ENCODE results near the gene C1orf94.

C1orf94 gene, protein sequence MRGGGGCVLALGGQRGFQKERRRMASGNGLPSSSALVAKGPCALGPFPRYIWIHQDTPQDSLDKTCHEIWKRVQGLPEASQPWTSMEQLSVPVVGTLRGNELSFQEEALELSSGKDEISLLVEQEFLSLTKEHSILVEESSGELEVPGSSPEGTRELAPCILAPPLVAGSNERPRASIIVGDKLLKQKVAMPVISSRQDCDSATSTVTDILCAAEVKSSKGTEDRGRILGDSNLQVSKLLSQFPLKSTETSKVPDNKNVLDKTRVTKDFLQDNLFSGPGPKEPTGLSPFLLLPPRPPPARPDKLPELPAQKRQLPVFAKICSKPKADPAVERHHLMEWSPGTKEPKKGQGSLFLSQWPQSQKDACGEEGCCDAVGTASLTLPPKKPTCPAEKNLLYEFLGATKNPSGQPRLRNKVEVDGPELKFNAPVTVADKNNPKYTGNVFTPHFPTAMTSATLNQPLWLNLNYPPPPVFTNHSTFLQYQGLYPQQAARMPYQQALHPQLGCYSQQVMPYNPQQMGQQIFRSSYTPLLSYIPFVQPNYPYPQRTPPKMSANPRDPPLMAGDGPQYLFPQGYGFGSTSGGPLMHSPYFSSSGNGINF

DNA sequence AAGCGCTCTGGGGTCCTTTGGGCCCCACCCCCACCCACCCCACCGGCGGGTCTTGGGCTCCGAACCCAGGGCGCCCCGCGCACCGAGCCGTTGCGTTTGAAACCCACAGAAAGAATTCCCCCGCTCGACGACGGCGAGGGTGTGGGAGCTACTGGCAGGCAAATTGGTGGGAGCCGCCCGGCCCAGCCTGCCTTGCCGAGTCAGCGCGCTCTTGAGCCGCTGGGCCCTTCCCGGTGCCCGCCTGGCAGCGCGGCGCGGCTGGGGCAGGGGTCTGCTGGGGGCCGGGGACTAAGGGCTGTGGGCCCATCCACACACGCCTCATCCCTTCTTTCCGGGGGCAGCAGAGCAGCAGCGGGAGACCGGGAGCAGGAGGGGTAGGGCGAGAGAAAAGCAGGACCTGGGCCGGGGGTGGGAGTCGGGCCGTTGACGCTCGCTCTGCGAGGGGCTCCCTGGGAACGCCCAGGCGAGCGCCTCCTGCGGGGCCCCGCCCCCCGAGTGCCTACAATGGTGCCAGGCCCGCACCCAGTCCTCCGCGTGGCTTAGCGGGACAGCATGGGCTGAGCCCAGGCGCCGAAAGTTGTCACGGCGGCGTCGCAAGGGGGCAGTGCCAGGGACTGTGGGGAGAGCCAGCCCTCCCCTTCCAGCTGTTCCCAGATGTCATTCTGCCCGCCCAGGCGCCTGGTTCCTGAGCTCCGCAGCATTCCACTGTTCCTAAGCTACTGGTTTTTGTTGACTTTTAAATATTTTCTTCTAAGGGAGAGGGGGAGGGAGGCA lies at the start of gene C1orf94:
Gene C1orf94 (plus strand): TSS at position 78 of the 774 bp plus-strand sequence. CDS start 883 bp downstream, outside the sequence.
- DNase-seq: no peak

DNA sequence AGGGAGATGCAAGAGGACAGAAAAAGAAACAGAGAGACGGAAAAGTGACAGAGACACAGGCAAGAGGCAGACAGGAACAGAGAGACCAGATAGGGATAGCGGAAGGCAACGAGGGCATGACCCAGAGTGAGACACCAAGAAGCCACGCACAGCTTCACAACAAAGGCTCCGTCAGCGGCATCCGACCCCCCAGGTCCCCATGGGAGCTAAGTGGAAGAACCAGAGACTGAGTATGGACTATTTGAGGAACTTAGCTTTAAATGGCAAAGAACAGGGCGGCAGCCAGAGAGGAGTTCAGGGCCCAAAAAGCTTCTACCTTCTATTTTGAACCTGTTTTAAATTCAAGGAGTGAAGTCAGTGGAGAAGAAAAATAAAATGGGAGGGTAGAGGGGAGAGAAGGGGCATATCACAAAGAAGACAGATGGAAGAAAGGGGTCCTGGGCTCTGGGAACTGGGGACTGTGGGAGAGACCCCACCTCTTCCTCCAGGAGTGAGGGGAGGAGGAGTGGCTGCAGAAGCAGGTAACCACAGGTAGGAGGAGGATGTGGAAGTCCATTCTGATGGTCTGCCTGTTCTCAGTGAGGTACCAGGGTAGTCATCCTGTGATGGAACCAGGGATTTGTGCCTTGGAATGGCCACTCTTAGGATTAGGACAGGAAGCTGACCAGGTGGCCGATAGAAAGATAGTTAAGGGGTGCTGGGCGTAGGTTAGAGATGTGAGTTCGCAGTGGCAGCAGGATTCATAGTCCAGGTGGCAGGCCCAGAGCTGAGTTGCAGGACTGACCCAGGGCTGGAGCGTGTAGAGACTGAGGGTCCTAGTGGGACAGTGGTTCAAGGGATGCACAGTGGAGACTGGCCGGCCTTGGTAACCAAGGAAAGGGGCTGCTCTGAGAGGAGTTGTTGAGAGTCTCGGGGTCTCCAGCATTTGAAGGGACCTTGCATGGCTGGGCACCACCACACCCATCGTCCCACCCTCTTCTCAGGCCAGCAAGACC lies 49.4 kb upstream of the C1orf94 start:
- DNase-seq: no peak

DNA sequence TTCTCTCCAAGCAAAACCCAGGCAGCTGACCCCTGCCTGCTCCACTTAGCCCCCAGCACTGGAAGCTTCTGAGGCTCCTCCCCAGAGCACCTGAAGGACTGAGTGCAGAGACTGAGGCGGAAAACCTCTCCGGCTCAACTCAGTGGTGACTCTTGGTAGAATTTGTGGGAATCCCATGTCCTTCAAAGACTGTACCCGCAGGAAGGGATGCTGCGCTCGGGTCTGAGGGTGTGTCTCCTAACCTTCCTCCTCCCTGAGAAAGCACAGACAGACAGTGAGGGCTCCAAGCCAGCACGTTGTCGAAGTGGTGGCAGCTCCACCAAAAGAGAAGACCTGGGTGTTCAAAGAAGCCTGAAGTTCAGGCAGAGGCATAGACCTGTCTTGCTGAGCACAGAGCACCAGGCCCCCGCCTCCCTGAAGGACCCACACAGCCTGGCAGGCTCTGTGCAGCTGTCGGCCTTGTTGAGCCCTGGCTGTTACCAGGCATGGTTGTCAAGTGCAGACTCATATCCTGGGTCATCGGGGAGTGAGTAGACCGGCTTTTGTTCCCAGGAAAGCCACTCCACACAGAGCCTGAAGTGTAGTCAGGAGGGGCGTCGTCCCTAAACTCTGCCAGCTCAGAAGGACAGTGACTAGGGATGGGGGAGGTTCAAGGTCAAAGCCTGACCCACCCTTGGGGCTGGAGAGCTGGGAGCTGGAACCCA lies 48.4 kb upstream of the C1orf94 start:
- DNase-seq: no peak

DNA sequence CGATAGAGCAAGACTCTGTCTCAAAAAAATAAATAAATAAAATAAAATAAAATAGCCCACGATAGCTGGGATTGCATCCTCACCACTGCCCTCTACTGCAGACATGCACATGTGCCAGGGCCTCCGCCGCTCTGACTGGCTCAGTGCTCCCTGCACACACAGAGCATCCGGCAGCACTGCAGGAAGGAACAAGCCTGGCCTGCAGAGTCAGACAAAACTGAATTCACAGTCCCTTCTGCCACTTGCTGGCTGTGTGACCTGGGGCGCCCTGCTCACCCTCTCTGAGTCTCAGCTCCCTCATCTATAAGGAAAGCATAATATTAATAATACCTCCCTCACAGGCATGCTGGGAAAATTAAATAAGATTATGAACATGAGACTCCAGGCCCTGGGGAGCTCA lies 47.1 kb upstream of the C1orf94 start:
- no peak for DNase-seq

DNA sequence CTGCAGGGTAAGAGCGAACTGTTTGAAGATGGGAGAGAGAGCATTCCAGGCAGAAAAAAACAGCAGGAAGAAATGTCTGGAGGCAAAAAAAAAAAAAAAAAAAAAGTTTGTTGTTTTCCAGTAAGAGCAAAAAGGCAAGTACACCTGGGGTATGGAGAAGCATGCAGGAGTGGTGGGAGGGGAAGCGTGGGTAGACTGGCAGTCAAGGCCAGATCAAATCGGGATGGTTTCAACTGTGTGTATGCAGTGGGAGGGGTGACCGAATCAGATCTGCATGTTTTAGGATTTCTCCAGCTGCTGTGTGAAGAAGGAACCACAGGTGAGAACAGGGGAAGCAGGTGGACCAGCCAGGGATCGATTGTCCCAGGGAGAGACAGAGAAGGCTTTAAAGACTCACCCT lies 46.4 kb upstream of the C1orf94 start:
- no peak for DNase-seq

DNA sequence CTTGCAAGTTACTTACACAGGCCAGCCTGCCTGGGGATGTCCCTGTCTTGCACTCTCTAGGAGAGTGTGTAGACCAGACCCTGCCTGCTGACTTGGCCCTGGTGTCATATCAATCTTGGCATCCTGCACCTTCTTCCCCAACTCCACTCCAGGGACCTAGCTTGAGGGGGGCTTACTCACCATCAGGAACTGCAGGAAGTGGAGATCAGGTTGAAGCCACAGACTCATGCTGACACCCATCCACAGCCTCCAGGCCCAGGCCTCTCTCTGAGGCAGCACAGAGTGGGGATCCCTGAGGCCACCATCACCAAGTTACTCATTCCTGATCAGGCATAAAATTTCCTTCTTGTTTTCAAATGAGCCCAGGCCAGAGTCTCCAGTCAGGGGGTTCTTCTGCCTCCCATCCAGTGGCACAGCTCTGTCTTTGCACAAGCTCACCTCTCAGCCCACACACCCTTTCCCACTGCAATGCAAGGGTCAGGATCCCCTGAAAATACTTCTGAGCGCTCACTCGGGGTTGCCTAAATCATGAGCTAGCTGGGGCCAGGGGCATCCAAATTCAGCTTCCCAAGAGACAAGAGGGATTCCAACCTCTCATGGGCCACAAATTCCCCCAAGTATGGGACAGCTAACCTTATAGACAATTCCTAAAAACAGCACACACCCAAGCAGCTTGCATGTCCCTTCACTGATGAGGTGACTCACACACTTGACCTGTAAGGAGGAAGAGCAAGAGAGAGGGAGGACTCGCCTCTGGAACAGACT lies 45.1 kb upstream of the C1orf94 start:
- no peak for DNase-seq

DNA sequence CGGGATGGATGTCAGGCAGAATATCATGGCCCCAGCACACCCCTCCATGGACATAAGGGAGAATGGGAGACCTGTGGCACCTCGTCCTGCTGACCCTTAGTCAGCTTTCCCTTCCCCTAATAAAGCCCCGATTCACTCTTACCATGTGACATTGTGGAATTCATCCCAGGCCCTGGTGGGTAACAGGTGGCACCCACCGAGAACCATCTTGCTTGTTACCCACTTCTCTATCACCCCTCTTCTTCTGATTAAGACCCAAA lies 44.6 kb upstream of the C1orf94 start:
- no peak for DNase-seq

DNA sequence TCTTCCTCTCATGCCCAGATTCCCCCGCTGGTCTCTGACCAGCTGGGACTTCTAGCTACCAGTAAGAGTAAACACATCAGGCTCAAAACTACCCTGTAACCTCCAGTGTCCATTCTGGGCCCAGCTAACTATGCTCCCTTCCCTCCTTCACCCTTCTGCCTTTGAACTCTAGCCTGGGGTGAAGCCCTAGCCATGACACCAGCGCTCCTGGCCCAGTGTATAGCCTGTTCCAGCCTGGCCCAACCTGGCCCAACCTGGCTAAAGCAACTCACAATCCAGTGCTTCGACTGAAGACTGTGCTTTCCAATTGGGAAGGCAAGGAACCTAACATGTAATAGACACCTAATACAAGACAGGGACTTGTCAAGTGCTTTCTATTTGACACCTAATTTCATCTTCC lies 39.3 kb upstream of the C1orf94 start:
- DNase-seq: no peak

DNA sequence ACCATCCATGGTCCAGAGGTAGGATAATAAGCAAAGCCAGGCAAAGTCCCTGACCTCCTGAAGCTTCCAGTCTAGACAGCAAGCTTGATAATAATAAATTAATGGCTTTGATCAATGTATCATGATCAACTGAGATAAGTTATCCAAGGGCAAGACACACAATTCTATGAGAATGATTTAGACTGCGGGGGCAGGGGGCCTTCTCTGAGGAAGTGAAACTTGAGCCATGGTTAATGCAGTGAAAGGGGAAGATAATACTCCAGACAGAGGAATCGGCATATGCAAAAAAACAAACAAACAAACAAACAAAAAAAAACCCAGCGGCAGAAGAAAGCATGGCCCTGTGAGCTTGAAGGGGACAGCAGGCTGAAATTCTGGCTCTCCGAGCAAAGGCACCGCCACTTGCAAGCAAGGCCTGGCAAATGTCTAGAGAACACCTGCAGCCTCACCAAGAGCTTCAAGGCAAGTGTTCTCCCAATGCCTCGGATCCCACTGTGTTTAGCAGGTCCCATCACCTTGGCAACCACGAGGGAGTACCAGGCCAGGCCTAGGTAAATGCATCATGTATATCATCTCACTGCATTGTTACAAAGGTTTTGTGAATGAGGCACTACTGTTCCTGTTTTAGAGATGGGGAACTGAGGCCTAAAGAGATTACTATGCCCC lies 36.6 kb upstream of the C1orf94 start:
- DNase-seq: peak; percentile 10 to 36 (median 26)

DNA sequence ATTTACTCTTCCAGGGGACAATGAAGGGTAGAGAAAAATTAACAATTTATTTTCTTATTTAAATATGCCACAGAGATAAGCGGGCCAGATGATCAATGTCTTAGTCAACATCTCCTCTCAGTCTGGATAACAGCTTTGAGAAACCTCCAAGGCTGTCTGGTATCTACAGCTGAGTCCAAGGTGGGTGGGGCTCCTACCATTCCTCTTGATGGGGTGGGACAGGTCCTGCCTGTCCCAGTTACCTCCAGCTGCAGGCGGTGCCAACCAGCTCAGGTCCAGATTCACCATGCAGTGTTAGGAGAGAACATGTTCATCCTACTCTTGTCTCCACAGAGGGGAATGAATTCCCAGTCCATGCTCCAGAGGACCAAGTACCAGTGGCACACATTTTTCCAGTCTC lies 32.7 kb upstream of the C1orf94 start:
- no peak for DNase-seq

DNA sequence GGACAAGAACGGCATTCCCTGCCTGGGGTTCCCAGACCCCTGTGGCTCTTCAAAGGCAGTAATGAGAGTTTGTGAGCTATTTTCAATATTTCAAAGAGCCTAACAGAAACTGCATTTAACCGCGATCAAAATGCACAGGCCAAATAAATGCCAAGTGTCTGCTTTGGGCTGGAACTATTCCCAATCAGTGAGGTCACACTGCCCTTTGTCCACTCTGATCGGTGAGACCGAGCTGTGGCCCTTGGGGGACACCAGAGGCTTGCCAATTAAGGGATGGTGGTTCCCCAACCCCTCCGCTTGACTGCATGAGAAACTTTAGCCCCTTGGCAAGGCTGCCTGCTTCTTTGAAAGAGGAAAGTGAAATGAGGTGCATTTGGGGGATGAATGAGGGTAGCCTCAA lies 31.9 kb upstream of the C1orf94 start:
- no peak for DNase-seq

DNA sequence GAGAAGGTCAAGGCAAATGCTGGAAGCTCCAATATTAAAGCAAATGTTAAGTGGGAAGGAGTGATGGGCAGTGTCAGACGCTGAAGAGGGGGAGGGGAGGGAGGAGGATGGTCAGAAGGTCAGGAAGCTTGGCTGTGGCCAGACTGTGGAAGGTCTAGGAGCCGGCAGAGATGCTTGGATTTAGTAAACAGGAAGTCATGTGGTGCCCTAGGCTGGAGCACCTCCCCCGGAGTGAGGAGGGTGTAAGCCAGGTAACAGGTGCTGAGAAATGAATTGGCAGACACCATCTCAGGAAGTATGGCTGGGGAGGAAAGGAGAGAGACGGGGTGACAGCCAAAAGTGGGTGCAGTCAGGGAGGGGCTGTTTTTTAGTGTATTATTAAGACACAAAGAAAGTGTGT lies 29.4 kb upstream of the C1orf94 start:
- DNase-seq: no peak

DNA sequence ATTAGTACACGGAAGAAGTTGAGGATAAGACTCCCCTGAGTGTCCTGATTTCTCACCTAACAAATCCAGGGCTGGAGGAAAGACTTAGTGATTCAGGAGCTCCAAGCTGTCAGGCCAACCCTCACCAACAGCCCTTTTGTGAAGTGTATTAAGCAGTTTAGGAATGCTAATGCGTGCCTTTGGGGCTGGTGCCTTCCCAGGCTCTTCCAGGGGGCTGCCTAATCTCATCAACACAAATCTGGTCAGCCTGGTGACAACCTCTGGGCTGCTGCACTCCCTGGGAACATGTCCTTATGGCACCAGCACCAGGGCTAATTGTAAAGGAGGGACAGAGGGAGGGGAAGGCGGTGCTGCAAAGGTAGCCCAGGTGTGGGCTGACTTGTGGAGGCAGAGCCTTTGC lies 27.2 kb upstream of the C1orf94 start:
- DNase-seq: no peak

DNA sequence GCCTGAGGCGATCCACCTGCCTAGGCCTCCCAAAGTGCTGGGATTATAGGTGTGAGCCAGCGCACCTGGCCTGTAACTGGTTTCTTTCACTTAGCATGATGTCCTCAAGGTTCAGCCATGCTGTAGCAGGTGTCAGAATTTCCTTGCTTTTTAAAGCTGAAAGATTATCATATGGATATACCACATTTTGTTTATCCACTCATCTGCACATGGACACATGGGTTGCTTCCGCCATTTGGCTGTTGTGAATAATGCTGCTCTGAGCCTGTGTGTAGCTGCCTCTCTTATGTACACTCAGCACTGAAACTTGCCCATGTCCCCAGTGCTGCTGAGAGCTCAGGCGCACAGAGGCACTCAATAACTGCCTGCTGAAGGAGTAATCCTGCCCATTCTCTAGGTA lies 23.5 kb upstream of the C1orf94 start:
- no peak for DNase-seq

DNA sequence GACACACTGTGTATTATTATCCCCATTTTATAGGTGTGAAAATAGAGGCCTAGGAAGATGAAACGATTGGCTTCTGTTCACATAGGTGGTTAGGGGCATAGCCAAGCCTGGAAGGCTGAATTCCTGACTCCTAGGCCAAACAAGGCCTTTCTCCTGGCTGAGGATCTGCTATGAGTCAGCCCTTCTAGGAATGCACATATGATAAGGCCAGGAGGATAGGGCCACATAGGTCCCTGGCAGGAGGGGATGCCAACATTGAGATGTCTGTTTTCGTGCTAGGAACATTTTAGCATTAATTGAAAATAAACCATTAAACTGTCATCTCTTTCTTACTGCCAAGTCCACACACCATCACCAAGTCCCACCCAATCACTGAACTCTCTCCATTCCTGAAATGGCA lies 20.8 kb upstream of the C1orf94 start:
- DNase-seq: no peak

DNA sequence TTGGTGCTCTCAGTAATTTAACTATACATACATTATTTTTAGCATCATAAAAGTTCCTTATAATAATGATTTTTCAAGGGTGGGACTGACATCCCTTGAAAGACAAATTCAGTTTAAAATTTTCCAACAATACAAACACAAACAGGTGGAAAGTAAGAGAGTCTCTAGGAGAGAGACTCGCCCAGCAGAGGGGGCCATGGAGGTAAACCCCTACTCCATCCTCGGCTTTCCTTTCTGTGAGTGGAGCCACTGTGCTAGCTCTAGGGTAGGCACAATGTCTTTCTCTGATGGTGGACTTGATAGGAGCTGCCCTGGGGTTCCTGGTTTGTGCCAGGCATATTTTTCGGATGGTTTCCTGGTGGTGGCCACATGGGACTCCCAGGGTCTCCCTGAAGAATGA lies 20.0 kb upstream of the C1orf94 start:
- no peak for DNase-seq

DNA sequence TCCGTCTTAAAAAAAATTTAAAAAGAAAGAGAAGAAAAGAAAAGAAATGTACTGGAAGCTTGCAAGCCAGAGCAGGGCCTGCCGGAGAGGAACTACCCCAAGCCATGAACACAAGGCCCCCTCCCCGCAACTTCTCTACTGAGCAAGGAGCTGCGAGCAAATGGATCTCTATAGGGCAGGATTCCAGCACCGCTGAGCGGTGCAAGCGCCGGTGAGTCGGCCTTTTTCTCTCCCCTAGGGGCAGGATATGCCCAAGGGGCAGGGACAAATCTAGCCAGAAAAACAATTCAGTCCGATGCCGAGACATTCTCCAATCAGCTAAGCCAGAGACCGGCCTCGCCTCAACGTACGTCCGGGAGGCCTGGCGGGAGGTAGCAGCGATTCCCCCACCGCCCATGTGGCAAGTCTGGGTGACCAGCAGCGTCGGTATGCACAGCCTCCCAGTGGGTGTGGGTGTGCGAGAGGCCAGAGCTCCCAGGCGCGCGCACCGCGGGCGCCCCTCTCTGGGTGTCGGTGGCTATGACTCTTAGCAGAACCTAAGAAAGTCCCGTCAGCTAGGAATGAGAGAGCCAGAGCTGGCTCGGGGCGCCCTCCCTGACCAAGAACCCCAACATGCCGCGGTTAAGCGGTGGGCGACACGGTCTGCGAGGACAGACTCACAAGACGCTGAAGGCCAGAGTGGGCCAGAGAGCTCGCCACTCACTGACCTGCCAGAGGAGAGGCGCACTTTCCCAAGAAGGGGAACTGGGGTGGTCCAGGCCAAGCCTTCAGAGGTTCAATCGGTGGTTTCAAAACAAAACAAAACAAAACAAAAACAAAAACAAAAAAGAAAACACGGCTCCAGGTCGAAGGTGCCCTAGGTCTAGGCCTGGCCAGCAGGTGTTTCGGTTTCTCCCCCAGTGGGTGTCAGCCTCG lies 13.6 kb upstream of the C1orf94 start:
- DNase-seq: peak; percentile 44 to 71 (median 59)

DNA sequence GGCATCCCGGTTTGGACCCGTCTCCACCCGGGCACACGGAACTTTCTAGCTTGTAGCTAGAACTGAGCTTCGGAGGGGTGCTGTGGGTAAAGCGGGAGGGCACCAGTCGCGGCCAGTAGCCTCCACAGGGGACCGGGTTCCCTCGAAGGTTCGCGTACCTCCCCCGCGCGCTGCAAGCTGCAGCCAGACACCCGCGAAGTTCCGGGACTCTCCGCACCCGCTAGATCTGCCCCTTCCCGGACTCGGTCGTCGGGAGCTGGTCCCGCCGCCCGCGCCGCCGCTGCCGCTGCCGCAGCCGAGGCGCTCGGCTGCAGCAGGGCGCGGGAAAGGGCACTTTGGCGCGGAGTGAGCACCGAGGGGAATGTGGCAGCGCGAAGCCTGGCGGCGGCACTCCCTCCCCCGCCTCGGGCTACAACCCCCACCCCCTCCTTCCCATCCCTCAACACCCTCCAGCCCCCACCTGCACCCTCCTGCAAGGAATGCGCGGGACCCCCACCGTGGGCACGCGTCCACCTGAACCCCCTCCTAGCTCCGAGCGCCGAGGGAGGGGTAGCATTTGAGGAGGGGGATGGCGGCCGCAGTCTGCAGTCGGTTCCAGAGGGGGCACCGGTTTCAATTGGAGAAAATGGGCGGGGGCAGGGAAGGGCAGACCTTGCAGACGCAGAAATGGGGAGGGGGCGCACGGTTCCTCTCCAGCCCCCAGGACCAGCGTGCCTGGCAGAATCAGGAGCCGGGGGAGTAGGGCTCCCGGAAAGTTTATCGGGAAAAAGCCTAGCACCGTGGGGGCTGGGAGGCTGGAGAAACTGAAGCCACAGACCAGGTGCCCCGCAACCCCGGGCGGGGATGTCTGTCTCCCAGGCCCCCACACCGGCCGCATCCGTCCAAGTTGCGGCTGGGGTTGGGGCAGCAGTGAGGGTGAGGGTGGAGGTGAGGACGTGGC lies 12.6 kb upstream of the C1orf94 start:
- DNase-seq: peak in 1 of 3 donors; percentile 7

Measured in suppressor macrophage treated with lipopolysaccharide for 1 hour (primary cell).